ENCODE measurements around the gene RNASEL.

RNASEL gene

DNA sequence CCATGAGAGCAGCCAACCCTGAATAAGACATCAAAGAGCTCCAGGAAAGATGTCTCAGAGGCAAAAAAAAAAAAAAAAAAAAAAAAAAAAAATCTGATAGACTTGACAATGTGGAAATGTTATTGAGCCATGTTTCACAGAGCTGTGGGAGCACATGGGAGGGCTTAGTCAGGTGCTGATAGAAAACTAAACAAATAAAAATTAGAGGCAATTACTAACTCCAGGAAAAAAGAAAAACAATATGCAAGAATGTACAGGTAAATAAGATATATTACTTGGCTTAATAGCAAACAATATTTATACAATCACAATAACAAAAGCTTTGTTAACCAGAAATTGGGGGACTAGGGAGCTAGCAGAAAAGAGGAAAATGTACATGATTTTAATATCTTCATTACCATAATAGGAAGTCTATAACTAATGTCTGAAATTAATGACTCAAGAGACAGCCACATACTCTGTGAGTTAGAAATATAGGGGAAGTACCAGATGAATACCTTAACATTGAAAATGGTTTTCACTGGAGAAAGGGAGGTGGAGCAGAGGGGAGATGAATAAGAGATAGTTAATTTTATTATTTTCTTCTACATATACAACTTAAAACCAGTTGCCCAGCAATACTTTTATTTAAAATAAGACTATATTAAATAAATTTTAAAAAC, 32.0 kb upstream of the RNASEL start:
- no peak for DNase-seq

DNA sequence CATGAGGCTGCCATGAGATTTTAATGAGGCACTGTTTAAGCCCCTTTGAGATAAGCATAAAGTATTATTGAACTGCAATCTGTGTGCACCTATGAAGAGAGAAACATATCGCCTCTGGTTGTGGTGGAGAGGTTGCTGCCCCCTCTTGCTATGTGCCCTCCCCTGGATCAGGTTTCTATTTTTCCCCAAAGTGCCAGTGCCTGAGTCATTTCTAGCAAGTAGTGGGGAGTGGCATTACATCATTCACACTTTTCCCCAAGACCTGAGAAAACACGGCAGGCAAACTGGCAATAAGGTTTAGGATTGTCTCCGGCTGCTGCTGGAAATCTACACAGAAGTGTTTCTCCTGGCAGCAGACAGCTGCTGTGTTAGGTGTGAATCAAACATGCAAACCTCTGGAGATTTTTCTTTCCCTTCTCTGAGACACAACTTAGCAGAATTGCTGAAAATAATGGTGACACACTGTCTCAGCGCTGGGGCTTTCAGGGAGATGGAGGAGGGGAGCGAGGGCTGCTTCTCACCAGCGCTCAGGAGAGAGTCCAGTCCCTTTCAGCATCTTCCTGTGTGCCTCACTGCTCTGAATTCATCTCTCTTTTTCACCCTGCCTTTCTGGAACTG, 28.8 kb upstream of the RNASEL start:
- DNase-seq: no peak

DNA sequence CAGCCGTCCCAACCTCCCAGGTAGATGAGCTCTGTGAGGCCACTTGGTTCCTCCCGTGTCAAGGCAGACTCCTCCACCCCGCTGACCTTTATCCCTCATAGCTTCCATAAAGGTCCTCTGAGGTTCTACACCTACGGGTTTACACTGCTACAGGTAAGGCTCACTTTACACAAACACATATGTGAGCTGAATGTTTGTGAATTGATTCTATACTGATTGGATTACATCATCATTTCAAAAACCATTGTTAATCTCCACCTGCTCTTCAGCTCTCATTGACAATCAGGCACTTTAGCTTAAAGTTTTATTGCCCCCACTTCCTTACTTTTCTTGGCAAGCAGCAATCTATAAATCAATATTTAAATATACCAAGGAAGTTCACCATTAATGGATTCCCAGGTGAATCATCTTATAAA, 28.0 kb upstream of the RNASEL start:
- DNase-seq: no peak

DNA sequence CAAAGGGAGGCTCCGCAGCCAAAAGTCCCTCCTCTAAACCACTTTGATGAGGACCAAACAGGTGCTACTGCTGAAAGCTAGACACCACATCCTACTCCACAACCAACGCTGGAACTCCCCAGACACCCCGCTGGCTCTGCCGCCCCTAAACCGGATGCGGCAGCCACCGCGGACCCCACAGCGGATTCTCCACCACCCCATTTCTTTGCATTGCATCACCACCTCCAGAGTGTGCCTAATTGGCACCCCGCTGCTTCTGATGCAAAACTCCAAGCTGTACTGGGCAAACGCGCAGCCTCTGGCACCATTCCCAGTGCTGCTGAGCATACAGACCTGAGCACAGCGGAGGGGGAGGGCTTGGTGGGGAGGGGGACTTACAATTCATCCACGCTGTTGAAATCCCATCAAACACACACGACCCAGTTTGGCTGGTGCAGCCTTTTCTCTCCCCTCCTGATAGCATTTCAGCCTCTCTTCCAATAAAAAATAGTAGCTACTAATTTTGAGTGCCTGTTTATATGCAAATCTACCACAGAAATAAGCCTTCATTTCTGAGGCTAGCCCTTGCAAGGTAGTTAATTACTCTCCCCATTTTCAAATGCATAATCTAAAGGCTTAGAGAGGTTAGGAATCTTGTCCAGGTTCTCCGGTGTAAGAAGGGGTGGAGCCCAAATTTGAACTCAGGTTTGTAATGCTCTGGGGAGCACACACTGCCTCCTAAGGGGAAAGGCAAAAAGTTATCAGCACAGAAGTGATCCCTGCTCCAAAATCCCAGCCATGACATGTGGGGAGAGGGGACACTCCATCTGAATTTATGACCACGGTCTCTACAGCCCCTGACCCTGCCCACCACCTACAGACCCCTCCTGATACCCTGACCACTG, 27.3 kb upstream of the RNASEL start:
- DNase-seq: peak; percentile 46 to 94

DNA sequence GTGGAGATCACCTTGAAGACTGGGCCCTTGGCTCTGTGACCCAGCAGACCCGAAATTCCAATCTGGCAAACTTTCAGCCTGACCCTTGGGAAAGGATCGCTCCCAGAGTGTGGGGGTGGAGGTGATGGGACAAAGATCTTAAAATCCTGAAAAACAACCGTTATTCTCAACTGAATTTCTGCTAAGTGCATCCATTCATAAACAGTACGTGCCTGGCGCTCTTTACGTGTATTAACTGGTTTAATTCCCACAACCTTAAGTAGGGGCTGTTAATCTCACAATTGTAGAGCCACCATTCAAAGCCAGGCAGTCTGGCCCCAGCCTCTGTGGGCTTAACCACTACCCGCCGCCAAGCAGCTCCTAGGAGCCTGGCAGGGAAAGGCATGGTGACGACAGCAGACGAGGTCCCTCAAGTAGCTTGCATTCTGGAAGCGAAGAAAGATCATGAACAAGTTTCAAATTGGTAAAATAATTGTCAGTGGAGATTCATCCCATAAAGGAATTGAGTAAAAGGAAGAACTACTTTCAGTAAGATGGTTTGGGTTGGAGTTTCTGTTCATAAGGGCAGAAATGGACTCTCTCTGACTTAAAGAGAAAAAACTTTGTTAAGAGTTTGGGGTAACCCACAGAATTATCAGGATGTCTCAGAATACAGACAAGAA, 26.5 kb upstream of the RNASEL start:
- peak in 1 of 2 experiments; percentile 51 for DNase-seq

DNA sequence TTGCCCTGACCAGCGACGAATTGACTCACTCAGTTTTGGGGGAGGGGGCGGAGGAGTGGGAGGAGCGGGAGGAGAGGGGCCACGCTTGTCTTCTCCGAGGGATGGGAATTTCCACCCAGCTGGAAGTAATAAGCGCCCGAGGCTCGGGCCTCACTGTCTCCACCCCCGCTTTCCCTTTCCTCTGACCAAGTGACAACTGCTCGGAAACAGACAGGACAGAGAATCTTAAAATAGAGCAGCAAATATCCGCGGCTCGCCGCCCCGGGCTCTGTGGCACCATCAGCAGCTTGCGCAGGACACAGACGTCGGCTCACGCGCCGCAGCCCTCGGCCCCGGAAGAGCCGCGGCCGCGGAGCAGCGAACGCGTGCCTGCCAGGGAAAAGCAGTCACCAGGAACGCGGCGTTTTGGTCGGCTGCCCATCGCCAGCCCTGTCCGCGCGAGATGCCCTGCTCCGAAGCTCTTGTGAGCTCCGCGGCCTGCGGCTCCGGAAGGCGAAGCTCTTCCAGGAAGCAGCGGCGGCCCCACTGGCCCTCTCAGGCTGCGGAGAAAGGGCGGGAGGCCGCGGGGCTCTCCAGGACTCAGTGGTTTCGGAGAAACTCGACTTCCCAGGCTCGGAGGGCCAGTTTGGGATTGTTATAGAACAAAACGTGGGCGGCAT, 25.9 kb upstream of the RNASEL start:
- no peak for DNase-seq

DNA sequence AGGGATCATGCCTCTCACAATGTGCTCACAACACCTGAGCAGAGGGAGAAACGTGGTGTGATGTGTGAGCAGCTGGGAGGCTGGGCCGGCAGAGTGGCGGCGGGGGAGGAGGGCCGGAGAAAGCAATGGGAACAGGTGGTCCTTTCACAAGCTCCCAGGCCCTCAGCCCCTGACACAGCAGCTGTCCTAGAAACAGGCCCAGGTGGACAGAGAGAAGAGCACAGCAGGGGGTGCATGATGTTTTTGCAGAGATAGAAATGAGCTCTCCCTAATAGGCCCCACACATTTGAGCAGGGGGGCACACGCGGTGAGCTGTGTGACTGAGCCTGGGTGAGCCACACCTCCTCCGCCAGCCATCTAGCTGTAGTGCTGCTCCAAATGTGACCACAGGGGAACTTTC, 22.7 kb upstream of the RNASEL start:
- DNase-seq: peak; percentile 18 to 25

DNA sequence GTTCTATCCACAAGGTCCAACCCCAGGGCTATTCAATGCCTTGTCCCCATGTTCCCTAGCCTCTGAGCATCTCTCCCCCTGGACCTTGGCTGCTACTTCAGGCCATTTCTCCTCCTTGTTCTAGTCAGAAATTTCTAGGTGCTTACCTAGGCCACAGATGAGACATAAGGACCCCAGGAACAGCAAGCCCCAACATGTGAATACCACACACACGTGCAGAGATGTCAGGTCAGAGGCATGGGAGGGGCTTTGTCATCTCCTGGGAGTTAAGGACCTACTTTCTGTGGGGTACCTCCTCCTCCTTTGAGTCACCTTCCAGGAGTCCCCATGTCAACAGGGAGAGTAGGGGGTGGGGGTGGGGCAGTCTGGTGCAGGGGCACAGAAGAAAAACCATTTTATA, 22.3 kb upstream of the RNASEL start:
- no peak for DNase-seq

DNA sequence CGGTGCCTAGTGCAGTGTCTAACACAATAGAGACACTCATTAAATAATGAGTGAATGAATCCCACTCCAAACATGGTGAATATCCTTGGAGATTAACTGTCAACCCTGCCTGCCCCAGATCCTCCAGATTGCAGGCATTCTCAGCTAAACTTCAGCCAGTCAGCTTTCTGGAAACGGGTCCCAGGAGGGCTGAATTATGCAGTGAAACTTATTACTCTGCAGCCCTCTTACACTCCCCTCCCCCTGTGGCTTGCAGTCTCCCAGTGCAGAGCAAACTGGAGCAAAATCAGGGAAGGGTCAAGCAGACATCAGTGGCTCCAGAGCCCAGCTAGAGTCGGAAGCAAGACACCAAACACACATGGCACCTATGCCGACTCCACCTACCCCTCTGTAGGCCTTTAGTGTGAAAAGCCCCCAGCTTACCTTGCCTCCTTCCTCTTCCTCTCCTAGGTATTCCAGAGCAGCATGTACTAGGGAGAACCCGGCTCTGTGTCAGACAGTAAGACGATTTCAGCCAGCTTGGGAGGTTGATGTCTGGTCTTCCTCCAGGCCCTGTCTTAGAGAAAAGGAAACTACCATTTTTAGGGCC, 21.6 kb upstream of the RNASEL start:
- DNase-seq: no peak

DNA sequence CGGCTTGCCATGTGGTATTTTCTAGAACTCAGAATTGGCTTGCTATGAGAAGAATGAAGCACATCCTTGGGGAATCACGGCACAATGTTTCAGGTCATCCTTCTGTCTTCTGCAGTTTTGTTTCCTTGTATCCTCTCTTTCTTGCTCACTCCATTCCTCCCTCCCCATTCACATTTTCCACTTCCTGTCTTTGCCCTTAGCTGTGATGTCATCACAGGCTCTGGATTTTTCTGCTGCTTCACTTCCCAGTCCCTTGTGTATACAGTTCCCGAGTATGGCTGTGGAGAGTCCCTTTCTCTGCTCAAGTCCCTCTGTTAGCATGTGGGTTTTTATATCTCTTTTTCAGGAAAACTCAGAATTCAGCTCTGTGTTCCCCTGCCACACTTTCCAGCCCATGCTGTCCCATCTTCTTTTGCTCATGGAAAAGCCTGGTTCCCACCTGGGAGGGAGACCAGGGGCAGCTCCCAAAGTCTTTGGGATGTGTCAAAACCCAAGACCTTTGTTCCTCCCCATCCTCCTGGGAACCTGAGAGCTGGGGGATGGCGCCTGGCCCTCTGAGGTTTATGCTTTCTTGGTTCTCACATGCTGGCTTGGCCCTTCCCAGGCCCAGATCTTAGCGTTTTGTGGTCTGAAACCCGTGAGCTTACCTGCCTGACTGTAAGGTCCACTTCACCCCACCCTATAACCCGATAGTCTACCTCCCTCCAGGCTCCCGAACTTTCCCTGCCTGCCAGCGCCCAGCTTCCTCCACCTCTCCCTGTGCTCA, 20.0 kb upstream of the RNASEL start:
- DNase-seq: no peak

DNA sequence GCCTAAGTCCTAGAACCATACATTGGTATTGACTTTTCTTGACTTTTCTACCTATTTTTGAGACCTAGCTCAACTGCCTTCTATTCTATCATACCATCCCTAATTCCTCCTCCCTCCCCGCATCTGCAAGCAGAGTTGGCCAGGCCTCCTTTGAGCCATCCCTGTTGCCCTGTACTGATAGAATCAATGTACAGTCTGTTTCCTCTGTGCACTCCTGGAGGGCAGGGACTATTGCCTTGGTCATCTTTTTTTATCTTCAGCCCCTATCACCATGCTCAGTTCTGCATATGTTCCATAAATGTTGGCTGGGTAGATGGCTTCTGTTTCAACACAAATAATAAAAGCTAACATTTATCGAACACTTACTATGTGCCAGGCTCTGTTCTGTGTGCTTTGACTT, 19.2 kb upstream of the RNASEL start:
- DNase-seq: no peak

DNA sequence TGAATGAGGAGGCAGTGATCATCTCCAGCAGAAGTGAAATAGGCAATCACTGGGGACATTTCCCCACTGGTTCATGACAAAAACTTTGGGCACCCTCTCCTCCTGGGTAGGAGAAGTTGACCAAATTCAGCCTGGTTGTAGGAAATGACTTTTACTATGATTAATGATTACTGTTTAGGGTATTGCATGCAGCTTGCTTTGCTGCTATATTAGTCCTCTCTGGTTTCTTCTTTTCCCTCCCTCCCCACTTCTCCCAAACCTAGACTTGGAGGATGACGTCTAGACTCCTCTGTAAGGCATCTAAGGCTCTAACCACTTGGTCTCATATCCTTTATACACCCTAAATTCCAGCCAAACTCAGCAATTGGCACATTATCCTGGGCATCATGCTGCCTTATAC, 18.5 kb upstream of the RNASEL start:
- DNase-seq: no peak

DNA sequence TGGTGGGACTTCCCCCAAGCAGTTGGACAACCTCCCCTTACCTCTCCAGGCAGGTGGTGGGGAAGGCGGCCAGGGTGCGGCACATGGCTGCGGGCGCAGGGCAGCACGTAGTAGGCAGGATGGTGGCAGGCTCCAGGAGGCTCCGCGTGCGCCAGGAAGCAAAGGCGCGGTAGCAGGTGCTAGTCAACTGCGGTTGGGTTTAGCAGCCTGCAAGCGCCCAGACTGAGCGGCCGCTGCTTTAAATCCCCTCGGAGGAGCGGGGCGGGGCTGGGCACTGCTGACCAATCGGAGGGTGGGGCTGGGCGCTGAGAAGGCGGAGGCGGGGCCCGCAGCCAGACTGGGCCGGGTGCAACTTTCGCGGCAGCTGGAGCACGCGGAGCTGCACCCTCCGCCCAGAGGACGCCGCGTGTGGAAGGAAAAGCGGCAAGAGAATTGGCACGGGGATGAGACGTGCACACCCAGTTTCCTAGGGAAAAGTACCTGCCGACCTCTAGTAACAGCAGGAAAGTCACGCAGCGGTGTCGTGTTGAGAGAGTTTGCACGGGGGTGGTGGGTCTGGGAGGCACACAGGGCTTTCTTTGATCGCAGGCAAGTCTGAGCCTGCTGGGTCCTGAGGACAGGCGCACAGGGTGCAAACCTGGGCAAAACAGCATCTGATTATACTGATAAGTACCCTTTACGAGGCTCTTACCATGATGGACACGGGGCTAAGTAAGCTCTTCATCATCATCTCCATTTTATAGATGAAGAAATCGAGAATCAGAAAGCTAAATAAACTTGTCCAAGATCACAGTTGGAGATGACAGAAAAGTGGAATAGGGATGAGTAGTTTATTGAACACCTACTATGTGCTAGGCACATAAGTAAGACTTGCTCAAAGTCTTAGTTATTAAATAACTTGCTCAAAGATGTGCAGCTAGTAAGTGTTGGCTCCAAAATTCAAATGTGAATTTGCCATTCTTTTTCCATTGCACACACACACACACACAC, 15.4 kb upstream of the RNASEL start, which contains the start of gene RGS16:
Gene RGS16 (minus strand): TSS at position 215 of the 990 bp plus-strand sequence. CDS start 130 bp downstream, at position 85.
- DNase-seq: peak; percentile 74 to 82

DNA sequence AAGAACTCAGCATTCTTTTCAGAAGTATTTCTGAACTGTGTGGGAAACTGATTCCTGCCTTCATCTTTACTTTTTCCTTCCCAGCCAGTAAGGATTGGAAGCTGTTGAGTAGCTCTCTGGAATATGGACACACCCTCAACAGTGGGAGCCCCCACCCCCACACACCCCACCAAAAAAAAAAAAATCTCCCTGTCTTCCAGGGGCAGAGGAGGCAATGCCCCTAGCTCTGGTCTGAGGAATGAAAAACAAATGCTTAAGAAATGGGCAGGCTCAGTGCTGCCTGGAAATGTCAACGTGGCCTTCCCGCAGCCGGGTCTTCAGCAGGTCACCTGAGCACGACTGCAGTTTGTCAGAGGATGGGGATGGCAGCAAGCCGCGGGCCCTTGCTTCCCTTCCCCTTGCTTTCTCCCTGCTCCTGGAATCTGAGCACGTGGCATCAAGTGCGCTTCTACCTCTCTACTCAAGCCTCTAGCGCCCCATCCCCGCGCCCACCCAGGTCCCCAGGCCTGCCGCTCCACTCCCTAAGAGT, 14.7 kb upstream of the RNASEL start:
- DNase-seq: no peak

DNA sequence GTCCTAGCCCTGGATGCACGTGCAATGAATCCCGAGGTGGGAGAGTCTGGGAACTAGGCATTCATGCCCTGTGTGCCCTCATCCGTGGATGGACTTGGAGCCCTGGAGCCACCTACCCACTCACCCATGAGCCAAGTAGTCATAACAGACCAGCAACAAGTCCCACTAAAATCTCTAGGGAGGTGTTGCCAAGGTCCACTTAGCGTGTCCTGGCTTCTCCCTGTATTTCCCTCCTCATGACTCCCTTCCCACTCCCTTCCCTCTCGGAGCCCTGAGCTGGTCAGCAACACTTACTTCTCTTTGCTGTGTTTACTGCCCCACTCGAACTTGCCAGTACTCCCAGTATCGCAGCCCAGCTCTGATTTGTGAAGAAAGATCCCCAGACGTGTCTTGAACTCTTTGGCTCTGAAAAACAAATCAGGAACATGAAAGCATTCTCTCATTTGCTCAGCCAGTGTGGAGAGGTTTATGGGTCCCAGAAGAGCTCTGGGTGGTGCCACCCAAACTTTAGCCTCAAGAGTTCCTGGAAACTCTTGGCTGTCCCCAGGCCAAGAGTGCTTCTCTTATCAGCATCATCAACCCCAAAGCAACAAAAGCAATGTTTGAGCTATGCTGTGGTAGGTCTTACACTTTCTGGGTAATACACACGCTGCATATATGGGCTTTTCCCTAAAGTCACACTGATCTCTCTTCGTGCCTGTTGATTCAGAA, 14.0 kb upstream of the RNASEL start:
- DNase-seq: no peak

DNA sequence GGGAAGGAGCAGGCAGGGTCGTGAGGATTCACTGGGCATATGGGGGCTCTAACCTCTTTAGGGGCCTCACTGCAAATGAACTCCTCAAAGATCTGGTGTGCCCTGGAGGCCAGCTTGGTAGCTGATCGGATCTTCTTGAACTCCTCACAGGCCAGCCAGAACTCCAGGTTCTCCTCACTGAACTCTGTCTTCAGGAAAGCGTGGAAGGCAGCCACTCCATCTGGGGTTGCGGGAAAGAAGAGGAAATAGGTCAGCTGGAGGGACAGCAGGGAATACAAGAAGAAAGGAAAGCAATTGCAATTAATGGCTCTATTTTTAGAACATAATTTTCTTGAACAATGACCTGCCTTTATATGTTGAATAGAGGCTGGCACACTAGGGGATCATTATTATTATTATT, 12.9 kb upstream of the RNASEL start:
- no peak for DNase-seq

DNA sequence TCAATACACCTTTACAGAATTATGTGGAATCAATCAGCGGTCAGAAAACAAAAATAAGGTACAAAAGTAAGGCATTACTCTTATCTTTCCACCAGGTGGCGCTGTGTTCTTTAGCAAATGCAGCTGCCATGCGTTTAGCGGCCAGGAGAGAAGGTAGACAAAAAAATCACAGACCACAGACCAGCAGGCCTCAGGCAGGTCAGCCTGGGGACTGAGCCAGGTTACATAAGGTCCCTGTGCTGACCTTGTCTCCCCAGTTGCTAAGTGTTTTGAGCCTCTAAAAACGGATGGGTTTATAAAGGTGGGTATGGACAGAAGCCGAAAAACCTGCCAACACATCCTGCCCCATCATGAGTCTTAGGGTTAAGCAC, 12.3 kb upstream of the RNASEL start:
- DNase-seq: peak; percentile 58 to 74

DNA sequence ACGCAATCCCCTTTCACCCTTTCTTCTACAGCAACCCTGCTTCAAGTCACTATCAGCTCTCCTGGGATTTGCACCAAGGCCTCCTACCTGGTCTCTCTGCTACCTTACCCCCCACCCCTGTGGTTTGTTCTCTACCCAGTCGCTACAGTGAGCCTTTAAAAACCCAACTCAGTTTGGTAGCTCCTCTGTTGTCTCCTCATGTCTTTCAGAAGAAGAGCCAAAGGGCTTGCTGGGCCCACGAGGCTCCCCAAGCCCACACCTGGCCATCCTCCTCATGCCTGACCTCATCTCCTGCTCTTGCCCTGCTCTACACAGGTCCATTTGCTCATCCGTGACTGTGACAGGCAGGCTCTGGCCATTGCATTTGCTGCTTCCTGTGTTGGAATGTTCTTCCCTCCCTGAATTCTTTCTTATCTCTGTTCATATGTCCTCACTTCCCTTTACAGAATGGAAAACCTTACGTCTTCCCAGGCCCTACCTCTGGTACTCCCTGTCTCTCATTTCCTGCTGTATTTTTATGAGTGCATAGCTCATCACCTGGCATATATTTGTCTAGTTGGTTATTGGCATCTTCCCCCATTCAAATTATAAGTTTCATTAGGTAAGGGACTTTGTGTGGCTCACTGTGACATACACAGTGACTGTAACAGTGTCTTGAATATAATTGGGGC, 11.8 kb upstream of the RNASEL start:
- DNase-seq: no peak

All from NCI-H1930 (cell line).